Putamen (tissue), 1 donor: Measurements from ENCODE around the gene USP2.

Source experiments
- DNase-seq: peaks from one replicate; pipeline ENCODE4 v3.0.0-alpha.2; 2016; ENCODE audit warnings: low spot score

The USP2 gene

DNA sequence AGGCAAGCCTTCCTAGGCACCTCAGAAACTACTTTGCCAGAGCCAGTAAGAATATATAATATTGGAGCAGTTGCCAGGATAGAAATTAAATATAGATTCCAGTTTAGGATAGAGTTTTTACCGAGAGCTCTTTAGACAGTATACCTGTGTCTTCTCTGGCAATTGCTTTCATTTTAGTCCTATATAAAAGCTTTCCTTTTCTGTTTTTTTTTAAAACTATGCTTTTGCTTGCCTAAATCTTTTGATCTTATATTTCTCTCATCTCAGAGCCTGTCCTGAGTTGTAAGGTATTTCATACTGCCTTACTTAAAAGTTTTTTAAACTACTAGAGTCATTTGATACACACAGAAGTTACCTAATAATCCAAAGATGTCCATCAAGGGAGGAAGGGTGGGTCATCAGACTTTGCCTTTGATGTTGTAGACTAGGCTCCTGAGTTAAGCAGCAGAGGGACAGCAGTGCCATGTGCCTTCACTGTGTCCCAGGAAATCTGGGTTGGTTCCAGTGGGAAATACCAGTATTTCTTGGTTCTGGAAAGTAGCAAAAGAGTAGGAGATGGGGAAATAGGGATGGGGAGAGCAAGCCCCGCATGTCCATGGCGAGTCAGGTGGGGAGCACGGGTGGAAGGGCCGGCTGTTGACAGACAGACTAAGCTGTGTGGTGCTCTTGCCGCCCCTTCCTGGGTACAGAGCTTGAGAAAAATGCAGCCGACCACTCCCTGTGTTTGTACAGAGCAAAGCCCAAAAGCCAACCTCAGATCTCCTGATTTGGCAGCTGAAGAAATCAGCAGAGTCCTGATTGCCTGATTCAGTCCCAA lies 75.7 kb downstream of the USP2 start:
- DNase-seq = no peak
